HTERT RPE-1 (cell line): Measurements from ENCODE around the gene SEC22C.
"Not testable (repeated sequence)": the region's sequence is repeated elsewhere in the genome, so short reads cannot be mapped to it uniquely, and the experiment has no call there.

Source experiments
- in situ Hi-C: fragments of 300-500 bp; cut with MboI; formaldehyde crosslinking; loops from 4 replicates; pipeline ENCODE4 v1.14.3; 2020; ENCODE audit warnings: low sequenced_read_pairs

SEC22C gene

GRCh38 chr3:42582474-42583070, 805 bp upstream of the SEC22C start:
- in situ Hi-C loops = no loop called here

GRCh38 chr3:42581400-42581708, 413 bp downstream of the SEC22C start:
- in situ Hi-C loops = no loop called here

- in situ Hi-C loops = not testable (repeated sequence)
Measured at GRCh38 chr3:42579346-42579745, 2.4 kb downstream of the SEC22C start.

GRCh38 chr3:42578054-42578453, 3.7 kb downstream of the SEC22C start:
- in situ Hi-C loops = no loop called here

GRCh38 chr3:42575137-42575741, 6.5 kb downstream of the SEC22C start:
- in situ Hi-C loops = no loop called here

- in situ Hi-C loops = no loop called here
Measured at GRCh38 chr3:42572278-42572677, 9.5 kb downstream of the SEC22C start.

- in situ Hi-C loops = no loop called here
Measured at GRCh38 chr3:42569593-42570142, 12.1 kb downstream of the SEC22C start.

- in situ Hi-C loops = no loop called here
Measured at GRCh38 chr3:42562047-42562907, 19.5 kb downstream of the SEC22C start.

- in situ Hi-C loops = no loop called here
Measured at GRCh38 chr3:42557854-42558253, 23.9 kb downstream of the SEC22C start.

- in situ Hi-C loops = not testable (repeated sequence)
Measured at GRCh38 chr3:42556817-42557216, 24.9 kb downstream of the SEC22C start.

GRCh38 chr3:42556089-42556632, 25.6 kb downstream of the SEC22C start:
- in situ Hi-C loops = no loop called here

GRCh38 chr3:42552830-42553229, 28.9 kb downstream of the SEC22C start:
- in situ Hi-C loops = no loop called here

- in situ Hi-C loops = no loop called here
Measured at GRCh38 chr3:42550250-42550649, 31.5 kb downstream of the SEC22C start.

- in situ Hi-C loops = no loop called here
Measured at GRCh38 chr3:42549131-42549530, 32.6 kb downstream of the SEC22C start.

- in situ Hi-C loops = no loop called here
Measured at GRCh38 chr3:42547401-42547945, 34.3 kb downstream of the SEC22C start.

GRCh38 chr3:42546691-42547213, 35.0 kb downstream of the SEC22C start:
- in situ Hi-C loops = no loop called here

GRCh38 chr3:42545284-42545900, 36.4 kb downstream of the SEC22C start:
- in situ Hi-C loops = no loop called here

GRCh38 chr3:42544492-42545283, 37.1 kb downstream of the SEC22C start:
- in situ Hi-C loops = no loop called here

GRCh38 chr3:42541079-42541478, 40.7 kb downstream of the SEC22C start:
- in situ Hi-C loops = no loop called here
